G401 (cell line): ENCODE results near the gene SH3D19. TPM values are rescaled to one million over a fixed set of nuclear protein-coding genes. Genes with fewer than 3 reads are reported as not detected.

ENCODE experiments used
- DNase-seq: peaks from one replicate; pipeline ENCODE4 v3.0.0-alpha.2; 2015; ENCODE audit warnings: low spot score
- in situ Hi-C: cut with HindIII; loops from 2 replicates; pipeline ENCODE4 v1.10.0; 2016; ENCODE audit warnings: low sequenced_read_pairs, mixed read lengths
- total RNA-seq: library from RNA; depleted of rRNA; stranded (reverse); fragments of >200 nt; shearing (Covaris generic); gene quantifications from 2 replicates; pipeline ENCODE4 v1.2.3, GENCODE V29; 2014

Gene SH3D19
- total RNA-seq, 1 experiment from 2014 or later = 23.3 TPM

- DNase-seq = no peak
- in situ Hi-C loops = no loop called here
Observed at GRCh38 chr4:151133311-151133710, 192.1 kb downstream of the SH3D19 start.

- in situ Hi-C loops = no loop called here
- DNase-seq = no peak
Observed at GRCh38 chr4:151129796-151130195, 195.6 kb downstream of the SH3D19 start.

GRCh38 chr4:151117371-151117962 lies 207.9 kb downstream of the SH3D19 start:
- in situ Hi-C loops = no loop called here
- peak; percentile 74 for DNase-seq

GRCh38 chr4:151114986-151115385 lies 210.4 kb downstream of the SH3D19 start:
- in situ Hi-C loops = no loop called here
- no peak for DNase-seq

- no peak for DNase-seq
- in situ Hi-C loops = no loop called here
Observed at GRCh38 chr4:151114338-151114737, 211.1 kb downstream of the SH3D19 start.

- no peak for DNase-seq
- in situ Hi-C loops = no loop called here
Observed at GRCh38 chr4:151110236-151110635, 215.2 kb downstream of the SH3D19 start.

- in situ Hi-C loops = no loop called here
- no peak for DNase-seq
Observed at GRCh38 chr4:151107063-151107462, 218.3 kb downstream of the SH3D19 start.

GRCh38 chr4:151105454-151106032 lies 219.9 kb downstream of the SH3D19 start:
- in situ Hi-C loops = no loop called here
- no peak for DNase-seq

- DNase-seq = no peak
- in situ Hi-C loops = no loop called here
Observed at GRCh38 chr4:151104621-151105020, 220.8 kb downstream of the SH3D19 start.

- in situ Hi-C loops = no loop called here
- no peak for DNase-seq
Observed at GRCh38 chr4:151103758-151104157, 221.6 kb downstream of the SH3D19 start.

GRCh38 chr4:151100531-151100930 lies 224.9 kb downstream of the SH3D19 start:
- no peak for DNase-seq
- in situ Hi-C loops = no loop called here

- no peak for DNase-seq
- in situ Hi-C loops = no loop called here
Observed at GRCh38 chr4:151099976-151100417, 225.4 kb downstream of the SH3D19 start.

- DNase-seq = peak; percentile 97
- in situ Hi-C loops = no loop called here
Observed at GRCh38 chr4:151099229-151099975, 226.0 kb downstream of the SH3D19 start, which contains the start of gene RPS3A. TSS of gene RPS3A (plus strand) at chr4:151099628. CDS start at chr4:151099653, 25 bp downstream.

GRCh38 chr4:151098979-151099228 lies 226.5 kb downstream of the SH3D19 start:
- no peak for DNase-seq
- in situ Hi-C loops = no loop called here

GRCh38 chr4:151097759-151098158 lies 227.6 kb downstream of the SH3D19 start:
- no peak for DNase-seq
- in situ Hi-C loops = no loop called here

GRCh38 chr4:151095142-151095541 lies 230.3 kb downstream of the SH3D19 start:
- in situ Hi-C loops = no loop called here
- no peak for DNase-seq

GRCh38 chr4:151094290-151094751 lies 231.1 kb downstream of the SH3D19 start:
- DNase-seq = no peak
- in situ Hi-C loops = no loop called here

GRCh38 chr4:151093203-151093602 lies 232.2 kb downstream of the SH3D19 start:
- in situ Hi-C loops = no loop called here
- no peak for DNase-seq

GRCh38 chr4:151092488-151092887 lies 232.9 kb downstream of the SH3D19 start:
- no peak for DNase-seq
- in situ Hi-C loops = no loop called here

- in situ Hi-C loops = no loop called here
- no peak for DNase-seq
Observed at GRCh38 chr4:151091047-151091446, 234.4 kb downstream of the SH3D19 start.

GRCh38 chr4:151087467-151087866 lies 237.9 kb downstream of the SH3D19 start:
- in situ Hi-C loops = no loop called here
- no peak for DNase-seq
